OCI-LY7 (cell line): ENCODE measurements around the gene KDM4B. TPM values are rescaled to one million over a fixed set of nuclear protein-coding genes. Genes with fewer than 3 reads are reported as not detected.

Experiments used
- BruUV-seq: library from RNA; stranded (reverse); fragments of 400-500 nt; replicated peaks from 2 replicates; lab custom pipeline; 2021; lab: Mats Ljungman, UMichigan
- CTCF ChIA-PET: fragments of 300-600 bp; sonication (Branson Sonifier 250); formaldehyde crosslinking; loops from one replicate; lab custom pipeline; 2022; ENCODE audit warnings: antibody characterized with exemption; ENCODE audit not compliant: unreplicated experiment; lab: Charles Lee
- POLR2A ChIA-PET: fragments of 300-600 bp; sonication (Branson Sonifier 250); formaldehyde crosslinking; loops from one replicate; lab custom pipeline; 2022; ENCODE audit warnings: antibody characterized with exemption; lab: Charles Lee
- DNase-seq: peaks from one replicate; pipeline ENCODE4 v3.0.0-alpha.2; 2015; ENCODE audit warnings: low spot score
- H2AFZ ChIP-seq: fragments of 200-600 bp; sonication (generic), shearing (Covaris generic); 2 replicates; pipeline ENCODE4 v1.6.1; 2014; ENCODE audit warnings: mild to moderate bottlenecking, antibody characterized with exemption, low read length, moderate library complexity
- H3K27ac ChIP-seq: fragments of 200-600 bp; sonication (generic); 2 replicates; pipeline ENCODE4 v1.5.1; 2014; ENCODE audit warnings: mixed run types, low read depth, mild to moderate bottlenecking, moderate library complexity, low read length, inconsistent platforms; ENCODE audit not compliant: poor library complexity, severe bottlenecking
- H3K36me3 ChIP-seq: fragments of 200-600 bp; sonication (generic); 2 replicates; pipeline ENCODE4 v1.6.1; 2014; ENCODE audit warnings: mild to moderate bottlenecking, antibody characterized with exemption, low read length, moderate library complexity, mixed read lengths; ENCODE audit not compliant: insufficient read depth
- H3K4me1 ChIP-seq: fragments of 200-600 bp; sonication (generic); 2 replicates; pipeline ENCODE4 v1.5.1; 2014; ENCODE audit warnings: mild to moderate bottlenecking, low read length; ENCODE audit not compliant: insufficient read depth, poor library complexity, severe bottlenecking
- H3K4me2 ChIP-seq: fragments of 200-600 bp; sonication (generic); 2 replicates; pipeline ENCODE4 v1.6.1; 2014; ENCODE audit warnings: mild to moderate bottlenecking, low read length
- H3K4me3 ChIP-seq: fragments of 200-600 bp; sonication (generic); 2 replicates; pipeline ENCODE4 v1.5.1; 2014; ENCODE audit warnings: mild to moderate bottlenecking, low read depth, low read length; ENCODE audit not compliant: poor library complexity, severe bottlenecking
- H3K79me2 ChIP-seq: fragments of 200-600 bp; sonication (generic); 2 replicates; pipeline ENCODE4 v1.6.1; 2016; ENCODE audit warnings: low read depth, mild to moderate bottlenecking, low read length, moderate library complexity, mixed read lengths; ENCODE audit not compliant: insufficient read depth
- H3K9me2 ChIP-seq: fragments of 200-600 bp; sonication (generic); 2 replicates; pipeline ENCODE4 v1.6.1; 2016; ENCODE audit warnings: mild to moderate bottlenecking, low read length, mixed read lengths; ENCODE audit not compliant: insufficient read depth
- H3K9me3 ChIP-seq: fragments of 200-600 bp; sonication (generic); 2 replicates; pipeline ENCODE4 v1.6.1; 2014; ENCODE audit warnings: mild to moderate bottlenecking, mixed run types, low read length, mixed read lengths
- H4K20me1 ChIP-seq: fragments of 200-600 bp; sonication (generic); 2 replicates; pipeline ENCODE4 v1.6.1; 2014; ENCODE audit warnings: mild to moderate bottlenecking, antibody characterized with exemption, low read length, moderate library complexity, mixed read lengths; ENCODE audit not compliant: insufficient read depth
- CTCF ChIP-seq: fragments of 200-600 bp; sonication (generic); conservative IDR thresholded peaks from 2 replicates; pipeline ENCODE4 v1.5.1; 2014; ENCODE audit warnings: mild to moderate bottlenecking, antibody characterized with exemption, low read length, moderate library complexity, mixed read lengths
- EZH2phosphoT487 ChIP-seq: fragments of 200-600 bp; sonication (generic); IDR thresholded peaks from 2 replicates; pipeline ENCODE4 v1.6.1; 2018; ENCODE audit warnings: low read depth, borderline replicate concordance, mild to moderate bottlenecking, mixed run types, antibody characterized with exemption, low read length, moderate library complexity, mixed read lengths
- intact Hi-C: fragments of 100-400 bp; cut with micrococcal nuclease; formaldehyde crosslinking; loops from one replicate; pipeline ENCODE4 v1.10.0; 2022; ENCODE audit not compliant: unreplicated experiment
- total RNA-seq, 2 experiments: library from RNA; depleted of rRNA in 1 of 2; stranded (reverse); fragments of >200 nt in 1 of 2; shearing (Covaris generic) in 1 of 2; gene quantifications; 2 replicates each; pipeline ENCODE4 v1.2.3, GENCODE V29; 2014 to 2022

KDM4B gene
- total RNA-seq, 2 experiments from 2014 or later: 24.3 to 44.2 TPM

GRCh38 chr19:5120833-5121232 is 151.9 kb downstream of the KDM4B start:
- BruUV-seq: no TSS peak
- H2AFZ ChIP-seq: no peak overlapping the region
- DNase-seq: no peak
- no peaks in the 10 kb centered on the region for H3K9me2 ChIP-seq
- H3K4me2 ChIP-seq: no peak overlapping the region
- no peaks in the 10 kb centered on the region for H4K20me1 ChIP-seq
- no peak overlapping the region for H3K27ac ChIP-seq
- no peaks in the 10 kb centered on the region for H3K9me3 ChIP-seq
- H3K4me3 ChIP-seq: no peak overlapping the region
- H3K36me3 ChIP-seq: no peaks in the 10 kb centered on the region
- TF ChIP-seq CTCF: no peak
- TF ChIP-seq EZH2phosphoT487: no peak
- no peaks in the 10 kb centered on the region for H3K4me1 ChIP-seq
- ChIA-PET POLR2A (no interaction called here), CTCF (no interaction called here)
- intact Hi-C loops: no loop called here
- H3K79me2 ChIP-seq: no peaks in the 10 kb centered on the region

- no peaks in the 10 kb centered on the region for H3K79me2 ChIP-seq
- H4K20me1 ChIP-seq: no peaks in the 10 kb centered on the region
- H3K9me3 ChIP-seq: no peaks in the 10 kb centered on the region
- no peaks in the 10 kb centered on the region for H3K36me3 ChIP-seq
- DNase-seq: no peak
- H3K4me1 ChIP-seq: no peaks in the 10 kb centered on the region
- no peak overlapping the region for H3K4me2 ChIP-seq
- CTCF ChIA-PET: no interaction called here
- POLR2A ChIA-PET: no interaction called here
- no TSS peak for BruUV-seq
- TF ChIP-seq CTCF (no peak), EZH2phosphoT487 (no peak)
- H3K9me2 ChIP-seq: no peaks in the 10 kb centered on the region
- intact Hi-C loops: no loop called here
- H3K27ac ChIP-seq: no peak overlapping the region
- H2AFZ ChIP-seq: no peak overlapping the region
- no peak overlapping the region for H3K4me3 ChIP-seq
Observed at GRCh38 chr19:5121266-5122120, 152.6 kb downstream of the KDM4B start.

- intact Hi-C loops: no loop called here
- Histone ChIP-seq H3K9me3 (no peaks in the 10 kb centered on the region), H3K36me3 (no peaks in the 10 kb centered on the region), H3K4me1 (peaks cover 5% of the 10 kb centered on the region), H3K27ac (no peak overlapping the region), H3K4me2 (no peak overlapping the region), H3K4me3 (no peak overlapping the region), H2AFZ (no peak overlapping the region), H4K20me1 (no peaks in the 10 kb centered on the region), H3K9me2 (no peaks in the 10 kb centered on the region), H3K79me2 (no peaks in the 10 kb centered on the region)
- no peak for TF ChIP-seq CTCF
- TF ChIP-seq EZH2phosphoT487: no peak
- CTCF ChIA-PET: no interaction called here
- POLR2A ChIA-PET: no interaction called here
- DNase-seq: no peak
- no TSS peak for BruUV-seq
Observed at GRCh38 chr19:5122121-5122400, 153.1 kb downstream of the KDM4B start.
